ENCODE results near the gene PTH2R. TPM values are rescaled to one million over a fixed set of nuclear protein-coding genes. Genes with fewer than 3 reads are reported as not detected.
A peak's percentile ranks its signal among the peaks of the same experiment; 100 is the strongest.
"Not testable (repeated sequence)": the region's sequence is repeated elsewhere in the genome, so short reads cannot be mapped to it uniquely, and the experiment has no call there.

PTH2R gene
- total RNA-seq, 2 donors from 2014 or later = 0.37 TPM; not detected in 1

- TF ChIP-seq CTCF (conservative IDR thresholded peaks at IDR 0.05) = no peak
- H3K36me3 Mint-ChIP-seq (ENCODE audit: low read depth) = no peaks in the 10 kb centered on the region
- Histone ChIP-seq H3K36me3 (ENCODE audit: control insufficient read depth, insufficient read depth, low read length) (no peaks in the 10 kb centered on the region), H3K9ac (ENCODE audit: extremely low read depth, low read length, poor library complexity, severe bottlenecking) (no peak overlapping the region), H3K4me3 (ENCODE audit: low read length) (no peak overlapping the region), H3K4me1 (ENCODE audit: control insufficient read depth, insufficient read depth, low read length) (no peaks in the 10 kb centered on the region), H3K9me3 (ENCODE audit: control insufficient read depth, low read length) (no peaks in the 10 kb centered on the region), H3K27me3 (ENCODE audit: control insufficient read depth, insufficient read depth, low read length, poor library complexity, severe bottlenecking) (no peaks in the 10 kb centered on the region), H3K27ac (ENCODE audit: low read depth, low read length) (no peak overlapping the region)
- no peaks in the 10 kb centered on the region for H3K27me3 Mint-ChIP-seq (ENCODE audit: insufficient read depth)
- no peaks in the 10 kb centered on the region for H3K9me3 Mint-ChIP-seq
- DNase-seq = peak; percentile 57
- H3K27ac Mint-ChIP-seq = no peak overlapping the region
- 95 to 100% methylated on average over 2 of the region's 2 CpGs for WGBS, 2 experiments (ENCODE audit: insufficient coverage in 1 of 2, insufficient read length in 1 of 2)
- no peak overlapping the region for H3K4me3 Mint-ChIP-seq
- H3K4me1 Mint-ChIP-seq = peaks cover 3% of the 10 kb centered on the region
Measured at GRCh38 chr2:208440716-208441115, 34.1 kb downstream of the PTH2R start.

GRCh38 chr2:208441951-208442350 is 35.4 kb downstream of the PTH2R start:
- Mint-ChIP-seq H3K4me3 (no peak overlapping the region), H3K27me3 (ENCODE audit: insufficient read depth) (no peaks in the 10 kb centered on the region), H3K9me3 (no peaks in the 10 kb centered on the region), H3K27ac (no peak overlapping the region), H3K4me1 (peaks cover 3% of the 10 kb centered on the region), H3K36me3 (ENCODE audit: low read depth) (no peaks in the 10 kb centered on the region)
- Histone ChIP-seq H3K27me3 (ENCODE audit: control insufficient read depth, insufficient read depth, low read length, poor library complexity, severe bottlenecking) (no peaks in the 10 kb centered on the region), H3K27ac (ENCODE audit: low read depth, low read length) (no peak overlapping the region), H3K36me3 (ENCODE audit: control insufficient read depth, insufficient read depth, low read length) (no peaks in the 10 kb centered on the region), H3K9me3 (ENCODE audit: control insufficient read depth, low read length) (no peaks in the 10 kb centered on the region), H3K4me1 (ENCODE audit: control insufficient read depth, insufficient read depth, low read length) (no peaks in the 10 kb centered on the region), H3K9ac (ENCODE audit: extremely low read depth, low read length, poor library complexity, severe bottlenecking) (no peak overlapping the region), H3K4me3 (ENCODE audit: low read length) (no peak overlapping the region)
- no peak for TF ChIP-seq CTCF (conservative IDR thresholded peaks at IDR 0.05)
- WGBS, 2 experiments (ENCODE audit: insufficient coverage in 1 of 2, insufficient read length in 1 of 2) = 90% methylated on average over 2 of the region's 2 CpGs; no CpG with 5 or more reads in 1 of the 2 experiments
- DNase-seq = no peak

GRCh38 chr2:208447447-208447846 is 40.9 kb downstream of the PTH2R start:
- 100% methylated on average over 3 of the region's 6 CpGs; no CpG with 5 or more reads in 1 of the 2 experiments for WGBS, 2 experiments (ENCODE audit: insufficient coverage in 1 of 2, insufficient read length in 1 of 2)
- H3K9ac ChIP-seq (ENCODE audit: extremely low read depth, low read length, poor library complexity, severe bottlenecking); H3K4me3 Mint-ChIP-seq; H3K9me3 Mint-ChIP-seq; H3K27ac ChIP-seq (ENCODE audit: low read depth, low read length); H3K27me3 Mint-ChIP-seq (ENCODE audit: insufficient read depth); H3K27me3 ChIP-seq (ENCODE audit: control insufficient read depth, insufficient read depth, low read length, poor library complexity, severe bottlenecking); DNase-seq; H3K36me3 ChIP-seq (ENCODE audit: control insufficient read depth, insufficient read depth, low read length); H3K4me1 ChIP-seq (ENCODE audit: control insufficient read depth, insufficient read depth, low read length); H3K4me3 ChIP-seq (ENCODE audit: low read length); H3K27ac Mint-ChIP-seq; H3K36me3 Mint-ChIP-seq (ENCODE audit: low read depth); H3K9me3 ChIP-seq (ENCODE audit: control insufficient read depth, low read length); H3K4me1 Mint-ChIP-seq: not testable (repeated sequence)

GRCh38 chr2:208451061-208451460 is 44.5 kb downstream of the PTH2R start:
- 77% methylated on average over 2 of the region's 2 CpGs; no CpG with 5 or more reads in 1 of the 2 experiments for WGBS, 2 experiments (ENCODE audit: insufficient coverage in 1 of 2, insufficient read length in 1 of 2)
- Histone ChIP-seq H3K4me3 (ENCODE audit: low read length) (no peak overlapping the region), H3K9me3 (ENCODE audit: control insufficient read depth, low read length) (no peaks in the 10 kb centered on the region), H3K9ac (ENCODE audit: extremely low read depth, low read length, poor library complexity, severe bottlenecking) (no peak overlapping the region), H3K36me3 (ENCODE audit: control insufficient read depth, insufficient read depth, low read length) (no peaks in the 10 kb centered on the region), H3K4me1 (ENCODE audit: control insufficient read depth, insufficient read depth, low read length) (peaks cover 2% of the 10 kb centered on the region), H3K27me3 (ENCODE audit: control insufficient read depth, insufficient read depth, low read length, poor library complexity, severe bottlenecking) (no peaks in the 10 kb centered on the region), H3K27ac (ENCODE audit: low read depth, low read length) (no peak overlapping the region)
- Mint-ChIP-seq H3K9me3 (no peaks in the 10 kb centered on the region), H3K27ac (no peak overlapping the region), H3K4me1 (no peaks in the 10 kb centered on the region), H3K36me3 (ENCODE audit: low read depth) (no peaks in the 10 kb centered on the region), H3K27me3 (ENCODE audit: insufficient read depth) (no peaks in the 10 kb centered on the region), H3K4me3 (no peak overlapping the region)
- no peak for DNase-seq
- TF ChIP-seq CTCF (conservative IDR thresholded peaks at IDR 0.05) = no peak

Data from endodermal cell (in vitro differentiated cells).